Measurements from ENCODE around the gene CREG1.

CREG1 gene

GRCh38 chr1:167512046-167512654 is 41.4 kb downstream of the CREG1 start:
- FAIRE-seq (no peak), DNase-seq (ENCODE audit: insufficient read length) (no peak)
- TF ChIP-seq TAF1 (IDR thresholded peaks at IDR 0.05; ENCODE audit: borderline replicate concordance, low read depth, low read length) (no peak), POLR2AphosphoS5 (IDR thresholded peaks at IDR 0.05; ENCODE audit: low read depth, low read length) (no peak), POLR2A (IDR thresholded peaks at IDR 0.05; ENCODE audit: low read depth, low read length) (no peak)

GRCh38 chr1:167511374-167511986 is 42.1 kb downstream of the CREG1 start:
- FAIRE-seq: no peak
- no peak for DNase-seq (ENCODE audit: insufficient read length)
- TF ChIP-seq POLR2A (IDR thresholded peaks at IDR 0.05; ENCODE audit: low read depth, low read length): no peak
- TF ChIP-seq TAF1 (IDR thresholded peaks at IDR 0.05; ENCODE audit: borderline replicate concordance, low read depth, low read length): no peak
- TF ChIP-seq POLR2AphosphoS5 (IDR thresholded peaks at IDR 0.05; ENCODE audit: low read depth, low read length): no peak

- DNase-seq (ENCODE audit: insufficient read length): no peak
- no peak for FAIRE-seq
- no peak for TF ChIP-seq POLR2AphosphoS5 (IDR thresholded peaks at IDR 0.05; ENCODE audit: low read depth, low read length)
- no peak for TF ChIP-seq TAF1 (IDR thresholded peaks at IDR 0.05; ENCODE audit: borderline replicate concordance, low read depth, low read length)
- no peak for TF ChIP-seq POLR2A (IDR thresholded peaks at IDR 0.05; ENCODE audit: low read depth, low read length)
Measured at GRCh38 chr1:167510881-167511280, 42.7 kb downstream of the CREG1 start.

- TF ChIP-seq POLR2AphosphoS5 (IDR thresholded peaks at IDR 0.05; ENCODE audit: low read depth, low read length) (no peak), POLR2A (IDR thresholded peaks at IDR 0.05; ENCODE audit: low read depth, low read length) (no peak), TAF1 (IDR thresholded peaks at IDR 0.05; ENCODE audit: borderline replicate concordance, low read depth, low read length) (no peak)
- FAIRE-seq (no peak), DNase-seq (ENCODE audit: insufficient read length) (no peak)
Measured at GRCh38 chr1:167510244-167510643, 43.3 kb downstream of the CREG1 start.

GRCh38 chr1:167509587-167509986 is 44.0 kb downstream of the CREG1 start:
- no peak for FAIRE-seq
- TF ChIP-seq TAF1 (IDR thresholded peaks at IDR 0.05; ENCODE audit: borderline replicate concordance, low read depth, low read length) (no peak), POLR2A (IDR thresholded peaks at IDR 0.05; ENCODE audit: low read depth, low read length) (no peak), POLR2AphosphoS5 (IDR thresholded peaks at IDR 0.05; ENCODE audit: low read depth, low read length) (no peak)
- DNase-seq (ENCODE audit: insufficient read length): no peak

- no peak for TF ChIP-seq POLR2A (IDR thresholded peaks at IDR 0.05; ENCODE audit: low read depth, low read length)
- TF ChIP-seq TAF1 (IDR thresholded peaks at IDR 0.05; ENCODE audit: borderline replicate concordance, low read depth, low read length): no peak
- TF ChIP-seq POLR2AphosphoS5 (IDR thresholded peaks at IDR 0.05; ENCODE audit: low read depth, low read length): no peak
- FAIRE-seq: no peak
Measured at GRCh38 chr1:167507719-167508118, 45.8 kb downstream of the CREG1 start.

GRCh38 chr1:167504467-167504827 is 49.1 kb downstream of the CREG1 start:
- TF ChIP-seq POLR2AphosphoS5 (IDR thresholded peaks at IDR 0.05; ENCODE audit: low read depth, low read length) (no peak), TAF1 (IDR thresholded peaks at IDR 0.05; ENCODE audit: borderline replicate concordance, low read depth, low read length) (no peak), POLR2A (IDR thresholded peaks at IDR 0.05; ENCODE audit: low read depth, low read length) (no peak)
- no peak for FAIRE-seq
- no peak for DNase-seq (ENCODE audit: insufficient read length)

More at GRCh38 chr1:167507719-167508118, 45.8 kb downstream of the CREG1 start:
- DNase-seq (ENCODE audit: insufficient read length): no peak

GRCh38 chr1:167503626-167504466 is 49.7 kb downstream of the CREG1 start:
- DNase-seq (ENCODE audit: insufficient read length) (no peak), FAIRE-seq (no peak)
- TF ChIP-seq TAF1 (IDR thresholded peaks at IDR 0.05; ENCODE audit: borderline replicate concordance, low read depth, low read length) (no peak), POLR2AphosphoS5 (IDR thresholded peaks at IDR 0.05; ENCODE audit: low read depth, low read length) (no peak), POLR2A (IDR thresholded peaks at IDR 0.05; ENCODE audit: low read depth, low read length) (no peak)

GRCh38 chr1:167502719-167503462 is 50.7 kb downstream of the CREG1 start:
- no peak for DNase-seq (ENCODE audit: insufficient read length)

GRCh38 chr1:167502192-167502551 is 51.4 kb downstream of the CREG1 start:
- DNase-seq (ENCODE audit: insufficient read length): no peak
- no peak for FAIRE-seq
- no peak for TF ChIP-seq TAF1 (IDR thresholded peaks at IDR 0.05; ENCODE audit: borderline replicate concordance, low read depth, low read length)
- TF ChIP-seq POLR2AphosphoS5 (IDR thresholded peaks at IDR 0.05; ENCODE audit: low read depth, low read length): no peak
- TF ChIP-seq POLR2A (IDR thresholded peaks at IDR 0.05; ENCODE audit: low read depth, low read length): no peak

More at GRCh38 chr1:167502719-167503462, 50.7 kb downstream of the CREG1 start:
- TF ChIP-seq POLR2A (IDR thresholded peaks at IDR 0.05; ENCODE audit: low read depth, low read length): no peak
- TF ChIP-seq TAF1 (IDR thresholded peaks at IDR 0.05; ENCODE audit: borderline replicate concordance, low read depth, low read length): no peak
- no peak for FAIRE-seq

- FAIRE-seq (no peak), DNase-seq (ENCODE audit: insufficient read length) (no peak)
- TF ChIP-seq TAF1 (IDR thresholded peaks at IDR 0.05; ENCODE audit: borderline replicate concordance, low read depth, low read length) (no peak), POLR2AphosphoS5 (IDR thresholded peaks at IDR 0.05; ENCODE audit: low read depth, low read length) (no peak), POLR2A (IDR thresholded peaks at IDR 0.05; ENCODE audit: low read depth, low read length) (no peak)
Measured at GRCh38 chr1:167501515-167502191, 51.9 kb downstream of the CREG1 start.

All from GM12892 (cell line).